Transverse colon (tissue), 4 donors: Measurements from ENCODE around the gene LLCFC1.

ENCODE experiments used
- POLR2A ChIP-seq: fragments of 450-650 bp; IDR thresholded peaks from one replicate; pipeline ENCODE4 v1.6.1; 2016; ENCODE audit warnings: antibody characterized with exemption, mild to moderate bottlenecking, moderate library complexity
- POLR2AphosphoS5 ChIP-seq, 3 donors: sonication (generic); formaldehyde crosslinking; IDR thresholded peaks; one replicate each; pipeline ENCODE4 v1.6.1; 2016; ENCODE audit warnings: antibody characterized with exemption in 3 of 3
- TF ChIP-seq, protein P1 (sequence below), 5 experiments: fragments of 200-600 bp in 3 of 5; fragments of 450-650 bp in 2 of 5; sonication (generic) in 3 of 5; IDR thresholded peaks; 1 replicate in 2 of 5; 2 replicates in 3 of 5; pipeline ENCODE4 v1.5.1; 2016 to 2017; ENCODE audit warnings: antibody characterized with exemption in 5 of 5, inconsistent platforms in 3 of 5, mild to moderate bottlenecking in 2 of 5, moderate library complexity in 1 of 5

DNA sequence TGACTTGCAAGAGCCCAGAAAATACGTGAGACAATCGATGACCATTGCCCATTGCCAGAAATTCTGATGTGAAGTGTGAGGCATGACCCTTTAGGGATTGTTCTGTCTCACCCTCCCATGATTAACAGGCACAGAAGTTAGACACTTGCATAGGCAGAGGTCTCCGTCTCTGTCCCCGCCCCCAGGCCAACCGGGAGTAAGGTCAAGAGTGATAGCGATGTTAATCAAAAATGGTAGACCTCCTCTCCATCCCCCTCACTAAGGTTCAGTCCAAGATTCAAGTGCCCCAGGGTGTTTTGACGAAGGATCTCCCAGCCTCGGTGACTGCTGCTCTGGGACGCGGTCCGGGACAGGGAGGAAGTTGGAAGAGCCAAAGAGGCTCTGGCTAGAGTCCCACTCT is 31.0 kb upstream of the LLCFC1 start:
- TF ChIP-seq, protein P1, sequence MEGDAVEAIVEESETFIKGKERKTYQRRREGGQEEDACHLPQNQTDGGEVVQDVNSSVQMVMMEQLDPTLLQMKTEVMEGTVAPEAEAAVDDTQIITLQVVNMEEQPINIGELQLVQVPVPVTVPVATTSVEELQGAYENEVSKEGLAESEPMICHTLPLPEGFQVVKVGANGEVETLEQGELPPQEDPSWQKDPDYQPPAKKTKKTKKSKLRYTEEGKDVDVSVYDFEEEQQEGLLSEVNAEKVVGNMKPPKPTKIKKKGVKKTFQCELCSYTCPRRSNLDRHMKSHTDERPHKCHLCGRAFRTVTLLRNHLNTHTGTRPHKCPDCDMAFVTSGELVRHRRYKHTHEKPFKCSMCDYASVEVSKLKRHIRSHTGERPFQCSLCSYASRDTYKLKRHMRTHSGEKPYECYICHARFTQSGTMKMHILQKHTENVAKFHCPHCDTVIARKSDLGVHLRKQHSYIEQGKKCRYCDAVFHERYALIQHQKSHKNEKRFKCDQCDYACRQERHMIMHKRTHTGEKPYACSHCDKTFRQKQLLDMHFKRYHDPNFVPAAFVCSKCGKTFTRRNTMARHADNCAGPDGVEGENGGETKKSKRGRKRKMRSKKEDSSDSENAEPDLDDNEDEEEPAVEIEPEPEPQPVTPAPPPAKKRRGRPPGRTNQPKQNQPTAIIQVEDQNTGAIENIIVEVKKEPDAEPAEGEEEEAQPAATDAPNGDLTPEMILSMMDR (IDR thresholded peaks at IDR 0.05): no peak
- no peak for TF ChIP-seq POLR2AphosphoS5 (IDR thresholded peaks at IDR 0.05)
- TF ChIP-seq POLR2A: no peak
